SKM-1 treated with dmso at 0.1 percent for 144 hours (cell line): Measurements from ENCODE around the gene TMEM248.
"Not testable (repeated sequence)": the region's sequence is repeated elsewhere in the genome, so short reads cannot be mapped to it uniquely, and the experiment has no call there.

Experiments used
- DNase-seq: peaks from one replicate; lab custom pipeline; 2025; ENCODE audit not compliant: unreplicated experiment; lab: John Stamatoyannopoulos, UW

The TMEM248 gene

DNA sequence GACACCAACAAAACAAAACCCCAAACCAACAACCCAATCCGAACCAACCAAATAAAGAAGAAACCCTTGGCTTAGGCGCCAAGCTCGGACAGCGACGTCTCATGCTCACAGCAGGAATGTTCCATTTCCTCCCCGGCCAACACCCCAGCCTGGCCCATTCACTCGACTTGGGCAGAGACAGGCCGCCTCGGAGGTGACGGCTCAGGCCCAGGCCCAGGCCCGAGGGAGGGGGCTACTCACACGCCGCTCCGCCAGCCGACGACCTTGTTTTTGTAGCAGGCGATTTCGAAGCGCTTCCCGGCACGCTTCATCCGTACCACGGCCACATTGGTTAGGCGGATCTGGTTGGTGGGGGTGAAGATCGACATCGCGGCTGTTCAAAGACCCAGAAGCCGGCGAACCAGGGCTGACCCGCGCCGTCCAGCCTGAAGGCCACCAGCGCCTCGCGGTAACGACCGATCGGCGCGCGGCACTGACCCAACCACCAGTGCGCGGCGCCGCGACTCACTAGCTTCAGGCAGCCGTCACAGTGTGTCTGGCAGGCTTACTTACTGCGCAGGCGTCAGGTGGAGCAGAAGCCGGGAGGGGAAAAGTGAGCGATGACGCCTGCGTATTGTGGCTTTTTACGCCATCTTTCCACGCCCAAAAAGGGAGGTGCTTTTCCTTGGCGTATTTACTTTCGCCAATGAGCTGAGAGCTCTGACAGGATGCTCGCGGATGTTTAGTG lies 74.2 kb downstream of the TMEM248 start, which contains the start of gene SBDS:
TSS of gene SBDS (minus strand) at position 537 of the 727 bp plus-strand sequence. CDS start at position 368, 169 bp downstream.
- DNase-seq = peak; percentile 92

DNA sequence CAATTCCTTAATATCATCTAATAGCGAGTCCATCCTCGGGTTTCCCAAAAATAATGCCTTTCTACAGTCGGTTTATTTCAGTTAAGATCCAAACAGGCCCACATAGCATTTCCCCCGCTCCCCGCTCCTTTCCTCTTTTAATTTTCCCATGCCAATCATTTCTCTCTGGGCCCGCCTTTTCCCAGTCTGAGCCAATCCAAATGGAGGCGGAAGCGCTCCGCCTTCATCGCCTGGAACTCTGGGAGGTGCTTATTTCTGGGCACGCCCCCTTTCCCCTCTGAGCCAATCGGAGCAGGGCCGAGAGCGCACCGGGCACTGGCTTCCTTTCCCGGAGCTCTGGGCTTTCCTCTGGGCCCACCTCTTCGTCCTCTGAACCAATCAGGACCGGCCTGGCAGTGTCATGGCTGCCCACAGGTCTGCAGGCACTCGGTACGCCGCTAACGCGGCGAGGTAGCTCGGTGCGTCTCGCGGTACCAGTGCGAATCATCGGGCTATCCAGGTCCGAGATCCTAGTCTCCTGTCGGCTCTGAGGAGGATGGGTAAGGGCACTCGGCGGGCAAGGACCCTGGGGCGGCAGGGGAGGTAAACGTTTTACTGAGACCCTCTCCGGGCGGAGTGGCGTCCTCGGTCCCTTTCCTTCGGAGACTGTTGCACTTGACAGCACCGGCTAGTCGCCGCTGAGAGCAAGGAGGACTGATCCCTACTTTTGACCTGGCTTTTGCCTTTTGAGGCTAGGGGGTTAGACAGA lies 75.6 kb downstream of the TMEM248 start, which contains the start of gene TYW1:
TSS of gene TYW1 (plus strand) at position 390 of the 748 bp plus-strand sequence. CDS start at position 536, 146 bp downstream.
- DNase-seq = peak; percentile 96

DNA sequence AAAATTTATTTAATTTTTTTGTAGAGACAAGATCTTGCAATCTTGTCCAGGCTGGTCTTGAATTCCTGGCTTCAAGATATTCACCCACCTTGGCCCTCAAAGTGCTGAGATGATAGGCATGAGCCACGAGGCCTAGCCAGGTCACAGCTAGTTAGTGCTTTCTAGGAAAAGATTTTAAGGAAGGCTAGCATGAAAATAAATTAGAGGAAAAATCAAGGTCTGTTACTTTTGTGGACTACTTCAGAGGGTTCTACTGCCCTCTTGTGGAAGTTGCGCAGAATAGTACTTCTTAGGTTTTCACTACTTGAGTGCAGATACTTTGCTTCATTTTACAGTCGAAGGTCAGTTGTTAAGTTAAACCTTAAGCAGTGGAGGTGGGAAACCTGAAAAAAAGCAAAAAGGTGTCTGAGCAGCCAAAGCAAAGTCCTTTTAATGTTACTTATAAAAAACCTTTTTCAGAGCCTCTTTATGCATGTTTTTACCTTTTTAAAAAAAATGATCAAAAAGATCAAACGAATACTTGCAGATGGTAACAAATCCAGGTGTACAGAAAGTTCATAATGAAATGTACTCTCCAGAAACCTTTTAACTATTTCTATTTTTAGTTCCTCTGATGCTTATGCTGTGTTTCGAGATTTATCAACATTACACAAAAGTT lies 79.7 kb downstream of the TMEM248 start:
- DNase-seq = not testable (repeated sequence)

DNA sequence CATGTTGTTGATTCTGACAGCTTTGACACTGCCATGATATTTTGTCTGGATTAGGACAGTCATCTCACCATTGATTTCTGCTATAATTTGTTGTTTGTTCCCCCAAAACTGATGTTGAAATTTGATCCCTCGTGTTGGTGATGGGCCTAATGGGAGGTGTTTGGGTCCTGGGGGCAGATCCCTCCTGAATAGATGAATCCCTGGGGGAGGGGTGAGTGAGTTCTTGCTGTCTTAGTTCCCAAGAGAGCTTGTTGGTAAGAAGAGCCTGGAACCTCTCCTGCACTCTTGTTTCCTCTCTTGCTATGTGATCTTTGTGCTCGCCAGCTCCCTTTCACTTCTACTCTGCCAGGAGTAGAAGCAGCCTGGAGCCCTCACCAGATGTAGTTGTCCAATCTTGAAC lies 83.1 kb downstream of the TMEM248 start:
- not testable (repeated sequence) for DNase-seq

DNA sequence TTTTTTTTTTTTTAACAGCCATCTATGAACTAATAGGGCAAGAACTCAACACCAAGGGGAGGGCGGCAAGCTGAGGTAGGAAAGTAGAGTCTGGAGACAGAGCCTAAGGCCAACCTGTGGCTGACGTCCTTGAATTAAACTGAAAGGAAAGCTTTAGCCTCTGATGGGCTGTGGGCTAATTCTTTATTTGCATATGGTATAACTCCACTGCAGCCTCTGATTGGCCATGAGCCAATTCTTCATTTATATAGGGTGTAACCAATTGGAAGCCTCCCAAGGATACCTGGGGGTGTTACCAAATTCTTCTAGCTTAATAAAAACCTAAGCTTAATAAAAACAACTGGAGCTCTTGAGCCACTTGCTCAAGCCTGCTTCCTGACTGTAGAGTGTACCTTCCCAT lies 85.9 kb downstream of the TMEM248 start:
- no peak for DNase-seq
